HG02938 (cell line): Measurements from ENCODE around the gene HOXC11.

Source experiments
- ATAC-seq: cut with Tn5 transposase; IDR thresholded peaks from one replicate; pipeline ENCODE4 v1.9.1; 2021; ENCODE audit warnings: mild to moderate bottlenecking, moderate library complexity; ENCODE audit not compliant: unreplicated experiment

HOXC11 gene

GRCh38 chr12:53972152-53972702 is 699 bp upstream of the HOXC11 start:
- ATAC-seq, result no peak

GRCh38 chr12:53973236-53974042 is 513 bp downstream of the HOXC11 start:
- no peak for ATAC-seq

DNA sequence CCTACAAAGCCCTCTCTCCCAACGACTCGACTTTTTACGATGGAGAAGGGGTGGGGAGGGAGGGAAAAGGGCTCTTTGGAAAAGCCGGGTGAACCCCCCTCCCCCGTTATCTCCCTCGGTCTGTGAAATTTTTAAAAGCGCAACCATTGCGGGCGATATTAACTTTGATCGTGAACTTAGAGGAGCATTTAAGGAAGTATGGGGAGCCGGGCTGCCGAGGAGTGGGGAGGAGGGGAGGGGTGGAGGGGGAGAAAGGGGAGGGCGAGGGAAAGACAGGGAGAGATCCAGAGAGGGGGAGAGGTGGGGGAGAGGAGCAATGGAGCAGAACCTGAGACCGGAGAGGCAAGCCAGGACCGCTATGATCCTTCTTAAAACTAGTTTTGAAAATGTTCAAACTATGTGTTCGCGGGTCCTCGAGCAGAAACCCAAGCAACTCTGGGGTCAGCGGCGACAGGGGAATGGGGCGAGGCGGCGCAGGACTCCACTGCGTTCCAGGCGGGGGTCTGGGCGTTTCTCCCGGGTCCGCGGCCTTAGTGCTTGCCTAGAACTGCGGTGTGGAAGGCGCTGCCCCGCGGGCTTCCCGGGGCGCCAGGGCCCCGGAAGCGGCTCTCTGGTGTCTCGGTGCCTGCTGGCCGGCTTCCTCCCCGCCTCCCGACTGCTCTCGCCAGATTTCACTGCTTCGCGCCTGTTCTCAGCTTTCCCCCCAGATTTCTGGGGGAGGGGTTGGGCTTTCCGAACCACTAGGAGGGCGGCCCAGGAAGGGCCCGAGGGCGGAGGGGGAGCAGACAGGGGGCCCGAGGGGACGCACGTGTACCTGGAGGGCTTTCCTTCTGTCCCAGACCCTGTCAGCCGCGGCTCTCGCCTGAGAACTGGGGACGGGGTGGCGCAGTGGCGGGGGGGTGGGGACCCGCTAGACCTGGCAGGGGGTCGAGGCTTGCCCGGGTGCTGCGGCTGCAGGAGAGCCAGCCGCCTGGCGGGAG is 1.4 kb downstream of the HOXC11 start, which contains the start of gene HOTAIR:
Gene HOTAIR (minus strand): TSS at position 871 of the 980 bp plus-strand sequence.
- no peak for ATAC-seq

DNA sequence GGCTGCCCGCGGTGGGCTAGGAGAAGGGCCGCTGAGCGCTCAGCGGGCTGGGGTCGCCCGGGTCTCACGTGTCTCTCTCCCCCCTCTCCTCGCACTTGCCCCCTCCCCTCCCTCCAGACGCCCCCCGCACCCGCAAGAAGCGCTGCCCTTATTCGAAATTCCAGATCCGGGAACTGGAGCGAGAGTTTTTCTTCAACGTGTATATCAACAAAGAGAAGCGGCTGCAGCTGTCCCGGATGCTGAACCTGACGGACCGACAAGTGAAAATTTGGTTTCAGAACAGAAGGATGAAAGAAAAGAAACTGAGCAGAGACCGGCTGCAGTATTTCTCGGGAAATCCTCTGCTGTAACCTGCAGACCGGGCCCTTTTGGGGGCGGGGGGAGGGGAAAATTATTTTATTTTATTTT is 2.1 kb downstream of the HOXC11 start:
- no peak for ATAC-seq

DNA sequence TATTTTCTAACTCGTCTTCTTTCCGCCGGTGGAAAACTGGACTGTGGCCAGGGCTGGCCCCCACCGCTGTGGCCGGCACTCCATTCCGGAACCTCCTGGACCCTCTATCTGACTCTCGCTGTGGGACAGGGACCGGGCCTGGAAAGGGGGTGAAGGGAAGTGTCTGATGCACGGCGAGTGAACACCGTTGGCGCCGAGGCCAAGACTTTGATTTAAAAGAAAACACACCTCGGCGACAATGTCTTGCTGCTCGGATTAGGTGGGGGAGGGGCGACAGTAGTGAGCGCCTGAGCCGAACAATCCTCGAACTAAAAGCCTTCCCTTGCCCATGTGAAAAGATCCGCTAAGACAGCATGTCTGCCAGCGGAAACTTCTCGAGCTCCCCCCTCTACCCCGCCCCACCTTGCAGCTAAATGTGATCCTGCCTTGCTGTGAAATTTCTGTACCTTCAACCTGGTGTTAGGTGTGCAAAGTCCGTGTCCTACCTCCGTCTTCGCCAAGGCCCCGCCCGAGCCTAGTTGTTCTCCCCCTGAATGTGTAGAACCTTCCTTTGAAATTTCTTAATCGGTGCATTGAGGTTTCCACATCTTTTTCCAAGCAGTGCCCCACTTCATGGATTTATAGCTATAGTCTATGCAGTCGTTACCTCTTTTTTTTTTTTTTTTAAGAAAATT is 2.7 kb downstream of the HOXC11 start:
- no peak for ATAC-seq

- ATAC-seq, result no peak
Measured at GRCh38 chr12:53976172-53976822, 3.4 kb downstream of the HOXC11 start.

DNA sequence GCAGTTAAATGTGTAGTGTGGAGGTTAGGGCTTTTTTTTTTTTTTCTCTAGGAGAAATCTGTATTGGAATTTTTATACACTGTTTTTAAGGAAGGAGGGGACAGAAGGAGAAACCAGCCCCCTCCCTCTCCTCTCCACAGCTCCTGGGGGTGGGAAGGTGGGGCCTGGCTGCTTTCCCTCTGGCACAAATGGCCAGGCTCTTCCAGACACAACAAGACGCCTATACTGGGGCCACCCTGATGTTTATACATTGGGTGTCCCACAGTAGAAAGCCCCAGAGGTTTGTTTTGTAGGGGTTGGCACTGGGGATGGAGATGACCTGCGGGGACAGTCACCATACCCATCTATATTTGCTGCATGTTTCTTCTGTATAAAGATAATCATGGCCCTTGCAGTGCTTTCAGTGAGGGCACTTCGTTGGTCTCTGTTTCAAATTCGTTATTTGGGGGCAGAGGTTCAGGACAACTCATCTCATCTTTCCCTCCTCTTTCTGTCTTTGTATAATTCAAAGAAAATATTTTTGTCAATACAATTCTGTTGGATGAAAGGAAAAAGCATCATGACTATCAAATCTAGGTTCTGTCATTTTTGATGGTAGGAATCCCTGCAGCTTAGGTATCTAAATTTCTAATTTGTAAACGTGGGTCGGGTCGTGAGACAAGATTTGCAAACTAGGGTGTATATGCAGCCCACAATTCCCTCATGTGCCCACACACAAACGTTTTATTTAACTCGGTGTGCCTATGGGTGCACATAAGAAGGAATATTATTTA is 4.1 kb downstream of the HOXC11 start:
- ATAC-seq, result no peak

GRCh38 chr12:53977596-53978445 is 4.9 kb downstream of the HOXC11 start:
- no peak for ATAC-seq

DNA sequence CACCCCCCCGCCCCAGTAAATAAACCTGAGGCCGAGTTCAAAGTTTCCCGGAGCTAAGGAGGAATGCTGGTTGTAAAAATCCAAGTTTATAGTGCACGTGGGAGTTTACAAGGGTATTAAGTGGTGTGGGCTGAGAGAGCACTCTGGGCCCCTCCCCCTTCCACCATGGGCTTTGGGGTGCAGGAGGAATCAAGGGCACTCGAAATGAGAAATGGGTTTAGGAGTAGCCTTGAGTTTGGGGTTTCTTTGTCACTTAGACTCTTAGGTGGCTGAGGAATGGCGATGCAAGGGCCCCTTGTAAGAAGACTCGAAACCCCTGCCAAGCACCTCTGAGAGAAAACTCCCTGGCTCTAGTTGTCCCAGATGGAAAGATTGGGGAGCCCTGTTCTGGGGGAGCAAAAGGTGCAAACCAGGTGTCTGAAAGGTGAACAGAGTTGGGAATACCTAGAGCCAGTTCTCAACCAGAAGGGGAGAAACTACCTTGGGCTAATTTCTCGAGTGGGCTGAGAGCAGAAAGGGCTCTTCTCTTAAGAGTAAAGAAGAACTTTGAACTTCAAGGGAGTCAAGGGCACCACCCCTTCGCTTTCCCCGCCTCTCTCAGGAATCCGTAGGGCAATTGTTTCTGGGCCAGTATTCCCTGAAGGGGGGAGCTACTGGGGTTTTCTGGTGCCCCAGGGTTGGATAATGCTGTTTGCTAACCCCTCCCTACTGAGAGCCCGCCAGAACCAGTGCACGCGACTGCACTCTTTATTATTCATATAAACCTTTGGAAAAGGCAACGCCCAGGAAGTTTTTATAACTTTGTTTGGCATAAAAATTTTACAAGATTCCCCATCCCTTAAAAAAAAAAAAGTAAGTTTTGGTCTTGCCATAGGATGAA is 5.8 kb downstream of the HOXC11 start:
- no peak for ATAC-seq

DNA sequence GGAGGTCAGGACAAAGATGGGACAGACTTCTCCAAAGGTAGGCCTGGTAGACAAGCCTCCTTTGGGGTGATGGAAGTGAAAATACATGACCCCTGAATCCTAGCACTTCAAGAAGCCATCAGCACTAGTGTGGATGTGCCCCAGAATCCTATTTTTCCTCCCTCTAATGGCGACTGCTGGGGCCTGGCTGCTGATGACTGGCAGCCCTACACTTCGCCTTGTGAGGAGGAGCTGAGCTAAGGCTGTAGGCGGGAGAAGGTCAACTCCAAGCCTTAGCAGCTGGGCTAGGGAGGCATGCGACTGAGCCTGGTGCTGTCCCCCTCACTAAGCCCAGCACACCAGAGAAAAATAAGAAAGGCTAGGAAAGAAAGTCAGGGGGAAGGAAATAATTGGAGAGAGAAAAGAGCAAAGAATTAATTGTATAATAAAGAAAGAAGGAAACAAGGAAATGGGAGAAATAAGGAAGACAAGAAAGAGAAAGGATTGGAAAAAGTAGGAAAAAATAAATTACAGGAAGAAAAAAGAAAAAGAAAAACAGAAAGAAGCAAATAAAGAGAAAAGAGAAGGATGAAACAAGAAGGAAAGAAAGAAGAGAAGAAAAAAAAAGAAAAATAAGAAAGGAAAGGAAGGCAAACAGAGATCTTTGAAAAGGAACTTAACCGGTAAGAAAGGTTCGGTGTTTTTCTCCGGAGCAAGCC is 7.3 kb downstream of the HOXC11 start:
- no peak for ATAC-seq

DNA sequence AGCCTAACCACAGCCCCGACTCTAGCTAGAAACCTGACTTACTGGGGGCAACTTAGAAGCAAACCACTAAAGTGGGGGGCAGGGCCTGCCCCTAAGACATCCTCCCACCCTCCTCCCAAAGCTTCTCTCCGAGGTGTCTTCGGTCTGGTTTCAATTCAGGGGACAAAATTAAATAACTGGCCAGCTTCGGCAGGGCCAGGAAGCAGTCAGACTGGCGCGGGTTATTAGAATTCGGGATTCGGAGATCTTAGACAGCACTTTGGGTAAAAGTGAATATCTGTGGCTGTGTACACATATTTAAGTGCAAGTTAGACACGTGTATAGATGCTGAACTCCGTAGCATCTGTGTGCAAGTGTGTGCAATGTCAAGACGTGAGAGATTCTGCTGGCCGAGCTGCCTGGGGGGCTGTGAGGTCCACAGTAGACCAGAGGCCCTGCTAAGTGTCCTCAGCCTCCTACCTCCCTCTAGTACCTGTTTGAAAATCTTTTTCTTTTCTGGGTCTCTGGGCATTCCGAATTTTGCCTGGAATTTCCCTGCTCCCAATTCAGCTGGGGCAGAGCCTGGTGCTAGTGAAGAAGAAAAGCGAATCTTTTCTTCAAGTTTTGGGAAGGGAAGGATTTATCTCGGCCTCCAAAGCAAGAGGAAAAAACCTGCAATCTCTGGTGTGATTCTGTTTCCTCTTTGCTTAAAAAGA is 8.0 kb downstream of the HOXC11 start:
- no peak for ATAC-seq

- no peak for ATAC-seq
Measured at GRCh38 chr12:53981634-53982565, 9.0 kb downstream of the HOXC11 start.

DNA sequence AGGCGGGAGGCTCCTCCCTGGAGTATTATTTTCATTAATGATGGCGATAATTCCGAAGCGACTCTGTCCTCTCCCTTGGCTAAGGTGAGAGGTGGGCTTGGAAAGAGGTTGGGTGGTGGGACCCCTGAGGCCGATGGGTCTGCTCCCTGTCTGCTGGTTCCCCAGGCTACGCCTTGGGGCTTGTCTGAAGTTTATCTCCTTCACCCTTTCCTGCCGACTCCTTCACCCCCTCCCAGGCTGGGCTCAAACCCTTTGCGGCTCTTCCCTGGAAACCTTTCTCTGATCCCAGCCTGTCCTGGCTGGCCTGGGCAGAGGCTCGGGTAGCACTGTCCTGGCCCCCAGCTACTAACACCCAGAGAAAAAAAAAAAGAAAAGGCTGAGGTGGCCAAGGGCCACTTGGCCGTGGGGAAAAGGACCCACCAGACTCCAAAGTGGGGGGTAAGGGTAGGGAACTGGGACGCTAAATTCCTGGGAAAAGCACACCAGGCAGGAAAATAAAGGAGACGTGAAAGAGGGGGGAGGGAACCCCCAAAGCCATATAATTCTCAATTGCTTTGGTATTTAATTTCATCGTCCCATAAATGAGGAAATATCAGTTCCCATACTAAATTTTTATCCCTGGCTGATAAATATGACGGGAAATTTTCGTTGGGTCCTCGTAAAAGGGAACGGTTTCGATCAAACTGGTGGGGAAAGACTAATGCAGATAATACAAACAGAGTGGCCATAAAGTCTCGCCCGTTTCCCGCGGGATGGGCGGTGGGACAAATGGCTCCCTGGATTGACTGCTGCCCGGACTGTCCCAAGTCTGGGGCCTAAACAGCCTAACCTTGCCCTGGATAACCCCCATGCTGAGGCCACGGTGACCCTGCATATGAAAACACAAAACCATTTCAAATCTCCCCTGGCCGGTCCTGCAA is 10.0 kb downstream of the HOXC11 start:
- ATAC-seq, result no peak

DNA sequence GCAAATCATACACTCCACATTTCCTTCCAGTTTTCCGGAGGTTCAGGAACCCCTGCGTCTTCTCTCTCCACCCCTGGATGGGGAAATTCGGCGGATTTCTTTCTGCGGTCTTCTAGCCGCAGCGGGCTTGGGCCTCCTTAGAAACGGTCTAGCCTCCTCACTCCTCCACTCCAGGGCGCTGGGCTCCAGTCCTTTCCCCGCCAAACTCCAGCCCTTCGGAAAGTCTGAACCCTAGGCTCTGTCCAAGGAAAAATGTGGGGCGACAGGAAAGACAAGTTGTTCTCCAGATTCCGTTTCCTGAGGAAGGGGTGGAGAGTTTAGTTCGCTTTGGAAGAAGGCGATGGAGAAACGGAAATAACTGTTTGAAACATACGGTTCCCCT is 10.6 kb downstream of the HOXC11 start:
- ATAC-seq, result no peak
